Left lung (tissue), 10 donors: ENCODE data around the gene RNF20. TPM values are rescaled to one million over a fixed set of nuclear protein-coding genes. Genes with fewer than 3 reads are reported as not detected.

Source experiments
- ATAC-seq: fragments of 200-7000 bp; cut with Tn5 transposase; one replicate; pipeline ENCODE4 v1.9.1; 2020; ENCODE audit warnings: moderate library complexity
- DNase-seq, 4 donors: peaks; one replicate each; pipeline ENCODE4 v3.0.0-alpha.2; 2013 to 2020
- H3K27ac ChIP-seq, 2 donors: fragments of 200-600 bp; sonication (generic) in 1 of 2; one replicate each; pipeline versions ENCODE4 v1.5.0 to v1.8.0; 2020 to 2021
- H3K27me3 ChIP-seq, 2 donors: fragments of 200-600 bp; sonication (generic) in 1 of 2; one replicate each; pipeline versions ENCODE4 v1.5.0 to v1.8.0; 2020 to 2021
- H3K36me3 ChIP-seq, 2 donors: fragments of 200-600 bp; sonication (generic) in 1 of 2; one replicate each; pipeline versions ENCODE4 v1.5.0 to v1.8.0; 2020 to 2021
- H3K4me1 ChIP-seq, 2 donors: fragments of 200-600 bp; one replicate each; pipeline ENCODE4 v1.8.0; 2021
- H3K4me3 ChIP-seq, 2 donors: fragments of 200-600 bp; sonication (generic) in 1 of 2; one replicate each; pipeline versions ENCODE4 v1.5.0 to v1.8.0; 2020 to 2021; ENCODE audit warnings: mild to moderate bottlenecking in 1 of 2
- H3K9me3 ChIP-seq, 2 donors: fragments of 200-600 bp; sonication (generic) in 1 of 2; one replicate each; pipeline versions ENCODE4 v1.5.0 to v1.8.0; 2020 to 2021
- CTCF ChIP-seq, 2 donors: fragments of 200-600 bp; sonication (generic) in 1 of 2; IDR thresholded peaks; one replicate each; pipeline versions ENCODE4 v1.5.0 to v1.8.0; 2021; ENCODE audit warnings: antibody characterized with exemption in 2 of 2
- intact Hi-C, 2 donors: fragments of 100-400 bp; cut with DNase I; formaldehyde crosslinking; loops; one replicate each; pipeline versions ENCODE4 v1.11.2 to v1.14.2; 2022
- polyA plus RNA-seq, 6 donors: library from polyadenylated mRNA; unstranded; fragments of 120-200 nt; gene quantifications; one replicate each; pipeline ENCODE4 v1.2.1, GENCODE V29; 2013; ENCODE audit not compliant: insufficient read length in 6 of 6
- total RNA-seq, 2 donors: library from RNA; stranded (reverse); fragmentation: NEBNext Ultra II Directional; extraction: Animal tissue kit (Norgen Biotek cat#: 25700); gene quantifications; one replicate each; pipeline ENCODE4 v1.2.1, GENCODE V29; 2021
- donor health status: DM: no; HTN: yes; CAD: no.
- donor health status: DM: no; HTN: no; CAD: no.

Gene RNF20
- total and polyA plus RNA-seq, 8 donors, result 37.7 to 64.5 (median 53.5) TPM

DNA sequence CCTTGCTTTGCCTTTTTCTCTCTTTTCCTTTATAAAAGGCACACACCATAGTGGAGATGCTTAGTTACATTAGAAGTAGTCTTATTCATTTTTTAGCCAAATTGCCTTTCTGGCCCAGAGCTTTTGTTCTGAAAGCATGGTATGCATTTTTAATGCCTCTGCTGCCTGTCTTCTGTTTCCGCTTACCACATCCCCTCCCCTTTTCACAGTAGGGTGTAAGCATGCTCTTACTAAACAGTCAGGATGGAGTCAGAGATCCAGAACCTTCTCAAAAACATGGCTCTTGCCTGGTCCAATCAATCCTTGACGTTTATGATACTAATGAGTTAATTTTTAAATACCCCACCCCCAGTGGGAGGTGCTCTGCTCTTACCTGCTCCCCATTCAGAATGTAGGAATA, 38.7 kb downstream of the RNF20 start:
- H3K4me3 ChIP-seq, result no peak overlapping the region
- DNase-seq, result no peak
- no peak for TF ChIP-seq CTCF (IDR thresholded peaks at IDR 0.05)
- ATAC-seq, result no peak
- H3K4me1 ChIP-seq, result no peaks in the 10 kb centered on the region
- H3K27ac ChIP-seq, result no peak overlapping the region
- H3K36me3 ChIP-seq, result peaks cover 0 to 33% of the 10 kb centered on the region in 2 donors
- intact Hi-C loops, result no loop called here
- no peaks in the 10 kb centered on the region for H3K9me3 ChIP-seq
- H3K27me3 ChIP-seq, result no peaks in the 10 kb centered on the region

- no peaks in the 10 kb centered on the region for H3K4me1 ChIP-seq
- no peak for ATAC-seq
- no peaks in the 10 kb centered on the region for H3K27me3 ChIP-seq
- TF ChIP-seq CTCF (IDR thresholded peaks at IDR 0.05), result no peak
- H3K9me3 ChIP-seq, result no peaks in the 10 kb centered on the region
- intact Hi-C loops, result no loop called here
- H3K27ac ChIP-seq, result no peak overlapping the region
- H3K36me3 ChIP-seq, result peaks cover 0 to 7% of the 10 kb centered on the region in 2 donors
- no peak overlapping the region for H3K4me3 ChIP-seq
- no peak for DNase-seq
Observed at GRCh38 chr9:101574731-101575333, 41.2 kb downstream of the RNF20 start.

DNA sequence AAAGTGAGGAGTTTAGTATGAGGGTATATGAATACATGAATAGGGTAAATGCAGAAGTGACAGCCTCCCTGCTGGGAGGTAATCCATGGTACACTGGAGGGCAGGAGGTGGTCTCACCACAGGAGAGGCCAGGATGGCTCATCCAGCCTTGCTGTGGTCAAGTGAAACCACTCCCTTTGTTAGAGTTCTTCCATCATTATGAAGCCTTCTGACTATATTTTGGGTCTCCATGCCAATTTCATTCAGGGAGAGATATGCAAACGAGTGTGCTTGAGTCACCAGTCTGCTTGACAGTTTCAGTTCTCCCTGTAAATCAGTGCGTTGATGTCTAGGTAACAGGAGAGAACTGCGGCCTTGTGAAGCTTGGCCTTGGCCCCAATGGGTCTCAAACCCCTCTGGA, 44.7 kb downstream of the RNF20 start:
- Histone ChIP-seq H3K9me3 (no peaks in the 10 kb centered on the region), H3K27me3 (no peaks in the 10 kb centered on the region), H3K27ac (no peak overlapping the region), H3K36me3 (no peaks in the 10 kb centered on the region), H3K4me1 (no peaks in the 10 kb centered on the region), H3K4me3 (no peak overlapping the region)
- TF ChIP-seq CTCF (IDR thresholded peaks at IDR 0.05), result no peak
- no peak for ATAC-seq
- intact Hi-C loops, result no loop called here
- no peak for DNase-seq

DNA sequence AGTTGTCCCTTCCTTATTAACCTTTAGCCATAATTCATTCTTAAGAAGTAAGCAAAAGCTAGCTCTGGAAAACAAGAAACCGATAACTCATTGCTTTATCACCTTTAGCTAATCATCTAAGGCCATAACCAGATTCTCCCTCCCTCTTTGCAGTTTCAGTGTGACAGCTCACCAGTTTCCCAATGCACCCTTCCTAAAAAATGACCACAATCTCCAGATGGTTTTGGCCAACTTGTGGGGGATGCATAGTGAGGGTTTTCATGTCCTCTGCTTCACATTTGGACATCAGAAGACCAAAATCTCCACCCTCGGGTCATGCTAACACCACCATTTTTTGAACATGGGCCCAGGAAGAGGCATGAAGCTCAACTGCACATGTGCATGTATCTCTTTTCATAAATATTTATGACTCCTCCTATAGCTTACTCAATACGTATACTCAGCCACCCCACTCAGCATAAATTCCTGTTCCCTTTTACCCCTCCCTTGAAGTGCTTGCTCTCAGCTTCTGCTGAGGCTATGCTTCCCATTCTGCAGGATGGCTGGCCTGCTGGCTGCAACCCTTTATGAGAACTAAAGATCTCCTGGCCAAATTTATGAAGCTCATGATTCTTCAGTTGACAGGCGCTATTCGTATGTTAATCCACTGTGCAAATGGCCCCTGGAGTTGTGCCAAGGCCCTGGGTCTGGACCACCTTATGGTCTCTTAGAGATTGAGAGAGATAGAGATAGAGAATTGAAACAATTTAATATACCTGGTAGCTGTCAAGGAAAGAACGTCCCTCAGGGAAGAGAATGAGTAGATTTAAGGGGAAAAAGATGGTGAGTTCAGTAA, 46.3 kb downstream of the RNF20 start:
- Histone ChIP-seq H3K36me3 (no peaks in the 10 kb centered on the region), H3K9me3 (no peaks in the 10 kb centered on the region), H3K4me3 (no peak overlapping the region), H3K27ac (no peak overlapping the region), H3K27me3 (no peaks in the 10 kb centered on the region), H3K4me1 (no peaks in the 10 kb centered on the region)
- ATAC-seq, result peak; percentile 71
- DNase-seq, result no peak
- intact Hi-C loops, result no loop called here
- no peak for TF ChIP-seq CTCF (IDR thresholded peaks at IDR 0.05)

- TF ChIP-seq CTCF (IDR thresholded peaks at IDR 0.05), result no peak
- intact Hi-C loops, result no loop called here
- ATAC-seq (no peak), DNase-seq (no peak)
- Histone ChIP-seq H3K36me3 (no peaks in the 10 kb centered on the region), H3K27me3 (no peaks in the 10 kb centered on the region), H3K27ac (no peak overlapping the region), H3K4me1 (no peaks in the 10 kb centered on the region), H3K9me3 (no peaks in the 10 kb centered on the region), H3K4me3 (no peak overlapping the region)
Observed at GRCh38 chr9:101582553-101582952, 48.9 kb downstream of the RNF20 start.
